A549 (cell line): ENCODE measurements around the gene NR2C2AP. TPM values are rescaled to one million over a fixed set of nuclear protein-coding genes. Genes with fewer than 3 reads are reported as not detected.

Experiments
- ATAC-seq, 2 experiments: fragments of 200-7000 bp in 1 of 2; fragments of >200 bp in 1 of 2; cut with Nextera tagmentation in 1 of 2; cut with Tn5 transposase in 1 of 2; 3 replicates each; pipeline versions ENCODE4 v1.8.0 to v1.9.1; 2018 to 2020; ENCODE audit warnings: mild to moderate bottlenecking in 1 of 2, moderate library complexity in 1 of 2
- CTCF ChIA-PET: fragments of 300-600 bp; sonication (Branson Sonifier 250); formaldehyde crosslinking; extraction: SDS; loops from one replicate; lab custom pipeline; 2021; ENCODE audit warnings: antibody characterized with exemption, inconsistent platforms; lab: Yijun Ruan, JAX
- POLR2A ChIA-PET: fragments of 350-600 bp; formaldehyde crosslinking; extraction: SDS; loops from one replicate; lab custom pipeline; 2021; ENCODE audit warnings: antibody characterized with exemption, inconsistent platforms; lab: Yijun Ruan, JAX
- DNase-seq, 2 experiments: peaks; one replicate each; pipeline versions ENCODE4 v3.0.0 to v3.0.0-alpha.2; 2011 to 2016; ENCODE audit warnings: low read depth in 1 of 2, low spot score in 1 of 2
- FAIRE-seq: peaks from 2 replicates; lab custom pipeline; 2011; peaks lifted over from hg19 to GRCh38; lab: Jason Lieb, UNC
- H3K27ac ChIP-seq, 2 experiments: fragments of >200 bp; sonication (Bioruptor Twin); formaldehyde crosslinking; 3 replicates each; pipeline ENCODE4 v1.5.1; 2016 to 2017
- H3K4me1 ChIP-seq: fragments of >200 bp; sonication (Bioruptor Twin); formaldehyde crosslinking; 3 replicates; pipeline ENCODE4 v1.6.1; 2016
- H3K4me2 ChIP-seq: fragments of >200 bp; sonication (Bioruptor Twin); formaldehyde crosslinking; 3 replicates; pipeline ENCODE4 v1.6.1; 2016
- H3K4me3 ChIP-seq: fragments of >200 bp; sonication (Bioruptor Twin); formaldehyde crosslinking; 3 replicates; pipeline ENCODE4 v1.5.1; 2016
- H3K9me3 ChIP-seq: fragments of >200 bp; sonication (Bioruptor Twin); formaldehyde crosslinking; 3 replicates; pipeline ENCODE4 v1.6.1; 2016
- BCL3 ChIP-seq: fragments of >200 bp; sonication (Bioruptor Twin); formaldehyde crosslinking; IDR thresholded peaks from 3 replicates; pipeline ENCODE4 v1.6.1; 2016
- CTCF ChIP-seq: fragments of >200 bp; sonication (Bioruptor Twin); formaldehyde crosslinking; IDR thresholded peaks from 3 replicates; pipeline ENCODE4 v1.5.1; 2016
- E2F6 ChIP-seq: IDR thresholded peaks from 2 replicates; pipeline ENCODE4 v1.6.1; 2012; ENCODE audit warnings: low read depth, borderline replicate concordance
- ELK1 ChIP-seq: fragments of 150-350 bp; IDR thresholded peaks from 2 replicates; pipeline ENCODE4 v1.6.1; 2014; ENCODE audit warnings: low read depth, mild to moderate bottlenecking, low read length
- FOXS1 ChIP-seq: fragments of 250-450 bp; sonication (Bioruptor Pico); IDR thresholded peaks from 2 replicates; pipeline ENCODE4 v1.5.0; 2020; ENCODE audit warnings: mild to moderate bottlenecking, moderate library complexity
- HDAC2 ChIP-seq: fragments of 200-600 bp; sonication (generic); IDR thresholded peaks from 2 replicates; pipeline ENCODE4 v1.6.1; 2016
- HES2 ChIP-seq: fragments of >200 bp; sonication (Bioruptor Twin); formaldehyde crosslinking; IDR thresholded peaks from 2 replicates; pipeline ENCODE4 v1.6.1; 2016
- HMGXB4 ChIP-seq: fragments of 250-450 bp; sonication (Bioruptor Pico); IDR thresholded peaks from 2 replicates; pipeline ENCODE4 v1.5.0; 2021; ENCODE audit warnings: mild to moderate bottlenecking, moderate library complexity, borderline replicate concordance
- HOXB5 ChIP-seq: fragments of 250-450 bp; sonication (Bioruptor Pico); IDR thresholded peaks from 2 replicates; pipeline ENCODE4 v1.5.0; 2020; ENCODE audit warnings: mild to moderate bottlenecking, moderate library complexity
- JUN ChIP-seq, 2 experiments: fragments of >200 bp; sonication (Bioruptor Twin); formaldehyde crosslinking; IDR thresholded peaks; 2 replicates in 1 of 2; 3 replicates in 1 of 2; pipeline ENCODE4 v1.6.1; 2016 to 2017
- MAX ChIP-seq: IDR thresholded peaks from 2 replicates; pipeline ENCODE4 v1.6.1; 2012
- MYC ChIP-seq: IDR thresholded peaks from 2 replicates; pipeline ENCODE4 v1.6.1; 2012; ENCODE audit warnings: mild to moderate bottlenecking, inconsistent platforms, low read length, improper control_type of control experiment, borderline replicate concordance
- PHF8 ChIP-seq: fragments of 200-600 bp; sonication (generic); IDR thresholded peaks from 2 replicates; pipeline ENCODE4 v1.6.1; 2016; ENCODE audit warnings: low read depth, mild to moderate bottlenecking, antibody characterized with exemption, moderate library complexity, borderline replicate concordance
- POLR2A ChIP-seq: IDR thresholded peaks from 2 replicates; pipeline ENCODE4 v1.6.1; 2012; ENCODE audit warnings: mild to moderate bottlenecking, low read length
- POLR2AphosphoS2 ChIP-seq: conservative IDR thresholded peaks from 2 replicates; pipeline ENCODE4 v1.6.1; 2012; ENCODE audit warnings: low read length, improper control_type of control experiment, inconsistent platforms
- RAD21 ChIP-seq, 2 experiments: fragments of >200 bp in 1 of 2; sonication (Bioruptor Twin) in 1 of 2; formaldehyde crosslinking in 1 of 2; IDR thresholded peaks in 1 of 2; conservative IDR thresholded peaks in 1 of 2; 2 replicates in 1 of 2; 3 replicates in 1 of 2; pipeline ENCODE4 v1.6.1; 2012 to 2018; ENCODE audit warnings: inconsistent platforms in 1 of 2
- RARB ChIP-seq: fragments of 250-450 bp; sonication (Bioruptor Pico); IDR thresholded peaks from 2 replicates; pipeline ENCODE4 v1.8.0; 2021; ENCODE audit warnings: mild to moderate bottlenecking, moderate library complexity
- RCOR1 ChIP-seq: fragments of 150-350 bp; IDR thresholded peaks from 2 replicates; pipeline ENCODE4 v1.6.1; 2014; ENCODE audit warnings: antibody characterized with exemption, low read length, low read depth
- ZC3H11A ChIP-seq: fragments of 450-650 bp; IDR thresholded peaks from 2 replicates; pipeline ENCODE4 v1.6.1; 2014; ENCODE audit warnings: antibody characterized with exemption, mild to moderate bottlenecking
- WGBS: methylation state at CpG from one replicate; pipeline ENCODE4 v1.1.6; 2017; ENCODE audit errors: missing lambda C conversion rate; 5-methylcytosine and 5-hydroxymethylcytosine counted together
- polyA minus RNA-seq: library from RNA; depleted of rRNA, polyadenylated mRNA; stranded (reverse); fragments of >200 nt; gene quantifications from 2 replicates; pipeline ENCODE4 v1.2.3, GENCODE V29; 2011; rRNA and poly(A)+ RNA removed
- polyA plus RNA-seq, 4 experiments: library from polyadenylated mRNA; depleted of rRNA in 3 of 4; stranded (reverse); fragments of >200 nt; fragmentation: RNase III in 1 of 4; extraction: RNeasy Plus Mini Kit Qiagen cat#74134 plus additional on column Dnase treatment in 1 of 4; gene quantifications; 2 replicates in 3 of 4; 3 replicates in 1 of 4; pipeline ENCODE4 v1.2.3, GENCODE V29; 2011 to 2017

Gene NR2C2AP
- polyA plus RNA-seq (2011; rRNA removed) (19.3 and 20.0 TPM in 2 replicates), polyA plus RNA-seq (2017; fragmentation: RNase III; extraction: RNeasy Plus Mini Kit Qiagen cat#74134 plus additional on column Dnase treatment) (24.1 to 24.8 TPM (median 24.6 TPM) in 3 replicates), polyA minus RNA-seq (13.2 and 16.3 TPM in 2 replicates)
- 28.1 and 30.6 TPM in 2 replicates for polyA plus RNA-seq (2012; cell fraction: cytosol; rRNA removed)
- 30.0 and 32.7 TPM in 2 replicates for polyA plus RNA-seq (2012; cell fraction: nucleus; rRNA removed)

- DNase-seq (peak; percentile 91 to 92), ATAC-seq (peak; percentile 80 to 91), FAIRE-seq (no peak)
- peak within 1 kb of the TSS; percentile 97 for H3K4me2 ChIP-seq
- no peaks in the 10 kb centered on the region for H3K9me3 ChIP-seq
- ChIA-PET CTCF (interaction anchor here (0.6 to 2.5 kb wide), 5 partner anchors 14 to 143 kb away, joined by 3 to 9 read pairs (median 3); no protein-coding TSS in a partner anchor), POLR2A (interaction anchor here (0.5 to 1.2 kb wide), 4 partner anchors 11 to 220 kb away, joined by 3 to 19 read pairs (median 4); partner anchors contain the start of genes BORCS8 and RFXANK)
- peak within 1 kb of the TSS; percentile 88 for H3K27ac ChIP-seq
- H3K4me3 ChIP-seq = peak within 1 kb of the TSS; percentile 84
- 0 out of 3 replicates have a peak, but pooled peaks cover 7% of the 10 kb centered on the region for H3K4me1 ChIP-seq
- TF ChIP-seq RARB (CRISPR knock-in tag) = no peak
- TF ChIP-seq MAX = peak; percentile 84; the same call in 1 of the 2 replicates
- TF ChIP-seq POLR2A = peak; percentile 13; the same call in 1 of the 2 replicates
- no peak for TF ChIP-seq ELK1
- no peak for TF ChIP-seq HOXB5
- 0 out of 3 replicates have a peak, but pooled peaks have one; percentile 36 for TF ChIP-seq BCL3
- no peak for TF ChIP-seq POLR2AphosphoS2
- 0 out of 2 replicates have a peak, but pooled peaks have one; percentile 5 for TF ChIP-seq PHF8
- no peak; the same call in 1 of the 2 replicates for TF ChIP-seq MYC
- peak; percentile 87 for TF ChIP-seq E2F6
- no peak for TF ChIP-seq RAD21 (conservative IDR thresholded peaks at IDR 0.05 in 1 of 2, IDR thresholded peaks at IDR 0.05 in 1 of 2)
- peak in 1 of 2 experiments; percentile 33; a peak in 1 of 5 replicates for TF ChIP-seq JUN (IDR thresholded peaks at IDR 0.05)
- 3% methylated on average over 37 of the region's 60 CpGs for WGBS
Observed at GRCh38 chr19:19203012-19203856, at the start of gene NR2C2AP. TSS of gene NR2C2AP (minus strand) at chr19:19203414. CDS start at chr19:19203060, 354 bp downstream.

- H3K4me1 ChIP-seq = no peaks in the 10 kb centered on the region
- ChIA-PET POLR2A (no interaction called here), CTCF (no interaction called here)
- H3K27ac ChIP-seq = no peak overlapping the region
- ATAC-seq = 0 out of 6 replicates have a peak, but pooled peaks of 1 of the 2 experiments have one; percentile 47
- no peak for DNase-seq
- no peaks in the 10 kb centered on the region for H3K9me3 ChIP-seq
- H3K4me2 ChIP-seq = no peak overlapping the region
- FAIRE-seq = no peak
- H3K4me3 ChIP-seq = no peak overlapping the region
- WGBS = 12% methylated on average over 5 of the region's 5 CpGs
- no peak for TF ChIP-seq HES2
- no peak for TF ChIP-seq CTCF
- TF ChIP-seq HDAC2 = no peak
- TF ChIP-seq FOXS1 = no peak
- TF ChIP-seq JUN (IDR thresholded peaks at IDR 0.05) = no peak
- TF ChIP-seq ZC3H11A = no peak
- TF ChIP-seq RCOR1 = no peak
- no peak for TF ChIP-seq HMGXB4
Observed at GRCh38 chr19:19250196-19250801, 47.1 kb upstream of the NR2C2AP start.
